Retinal pigment epithelial cell (primary cell): ENCODE measurements around the gene CHST9.
A peak's percentile ranks its signal among the peaks of the same experiment; 100 is the strongest.

ENCODE experiments used
- DNase-seq: peaks from one replicate; pipeline ENCODE4 v3.0.0-alpha.2; 2010; ENCODE audit warnings: low read depth
- H3K4me3 ChIP-seq: 2 replicates; pipeline ENCODE4 v1.5.1; 2011; ENCODE audit warnings: mild to moderate bottlenecking, low read length, control low read depth, moderate library complexity
- CTCF ChIP-seq: conservative IDR thresholded peaks from 2 replicates; pipeline ENCODE4 v1.5.1; 2011; ENCODE audit warnings: low read depth, low read length, control low read depth, inconsistent platforms

Gene CHST9

GRCh38 chr18:26970637-26971036 lies 214.5 kb downstream of the CHST9 start:
- TF ChIP-seq CTCF = no peak
- no peak overlapping the region for H3K4me3 ChIP-seq
- DNase-seq = no peak

- no peak for TF ChIP-seq CTCF
- H3K4me3 ChIP-seq = no peak overlapping the region
- DNase-seq = no peak
Observed at GRCh38 chr18:26965206-26965605, 219.9 kb downstream of the CHST9 start.

DNA sequence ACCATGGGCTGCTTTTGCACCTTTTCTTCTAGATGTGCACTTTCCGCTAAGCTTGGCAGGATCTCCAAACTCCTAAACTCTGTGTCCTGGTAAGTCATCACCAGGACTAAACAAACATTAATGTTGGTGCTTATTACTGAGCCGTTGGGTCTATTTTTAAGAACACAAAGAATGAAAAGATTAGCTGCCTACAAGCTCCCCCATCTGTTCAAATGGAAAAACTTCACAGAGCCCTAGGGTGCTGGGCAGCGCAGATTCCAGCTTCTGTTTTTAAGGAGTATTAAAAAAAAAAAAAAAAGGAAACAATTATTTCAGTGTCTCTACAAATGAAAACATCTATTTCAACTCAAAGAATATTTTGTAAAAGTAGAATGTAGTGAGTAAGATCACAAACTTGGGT lies 221.8 kb downstream of the CHST9 start:
- DNase-seq = no peak

GRCh38 chr18:26961839-26962238 lies 223.3 kb downstream of the CHST9 start:
- no peak for DNase-seq
- no peak for TF ChIP-seq CTCF
- H3K4me3 ChIP-seq = no peak overlapping the region

More for the DNA sequence above, 221.8 kb downstream of the CHST9 start:
- TF ChIP-seq CTCF = peak; percentile 28
- H3K4me3 ChIP-seq = no peak overlapping the region

- no peak for TF ChIP-seq CTCF
- DNase-seq = no peak
- no peak overlapping the region for H3K4me3 ChIP-seq
Observed at GRCh38 chr18:26960911-26961310, 224.2 kb downstream of the CHST9 start.

DNA sequence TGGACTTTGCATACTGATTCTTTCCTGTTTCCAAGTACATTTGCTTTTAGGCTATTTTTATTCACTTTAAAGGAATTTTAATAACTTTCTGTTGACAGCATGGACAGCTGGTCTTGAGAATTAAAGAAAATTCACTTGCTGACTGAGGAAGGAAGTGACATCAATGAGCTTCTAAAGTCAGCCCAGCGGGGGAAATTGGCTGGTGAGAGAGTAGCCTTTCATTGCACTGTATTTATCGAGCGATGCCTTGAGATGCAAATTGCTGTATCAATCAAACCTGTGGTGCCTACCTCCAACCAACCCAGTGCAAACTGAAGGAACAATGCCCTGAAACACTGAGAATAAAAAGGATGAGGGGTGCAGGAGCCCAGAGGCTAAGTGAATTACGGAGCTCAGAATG lies 228.2 kb downstream of the CHST9 start:
- TF ChIP-seq CTCF = no peak
- DNase-seq = no peak
- H3K4me3 ChIP-seq = no peak overlapping the region

DNA sequence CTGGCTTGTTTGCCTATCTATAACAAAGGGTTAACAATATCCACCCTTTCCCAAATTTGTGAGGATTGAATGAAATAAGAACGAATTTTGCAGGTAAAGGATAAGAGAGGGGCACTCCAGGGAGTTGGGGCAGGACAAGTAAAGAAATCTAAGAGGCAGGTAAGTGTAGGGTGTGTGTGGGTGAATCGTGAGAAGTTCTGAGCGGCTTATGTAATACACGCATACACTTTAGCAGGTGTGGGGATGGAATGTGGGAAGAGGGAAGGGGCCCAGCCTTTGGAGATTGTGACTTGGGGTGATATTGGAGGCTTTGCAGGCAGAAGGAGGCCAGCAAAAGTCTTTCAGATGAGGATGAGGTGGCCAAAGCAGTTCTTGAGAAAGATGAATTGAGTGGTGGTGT lies 236.4 kb downstream of the CHST9 start:
- no peak for TF ChIP-seq CTCF
- DNase-seq = no peak
- no peak overlapping the region for H3K4me3 ChIP-seq
